Pancreas (tissue), 8 donors: ENCODE results near the gene KRTAP6-2. TPM values are rescaled to one million over a fixed set of nuclear protein-coding genes. Genes with fewer than 3 reads are reported as not detected.

Experiments
- polyA plus RNA-seq, 2 donors: library from polyadenylated mRNA; stranded (reverse); fragments of 200-250 nt; gene quantifications; one replicate each; pipeline ENCODE4 v1.2.3, GENCODE V29; 2013
- total RNA-seq, 6 donors: library from RNA; stranded (reverse); fragmentation: NEBNext Ultra II Directional in 4 of 6; extraction: Animal tissue kit (Norgen Biotek cat#: 25700) in 4 of 6; gene quantifications; one replicate each; pipeline versions ENCODE4 v1.2.1 to v1.2.4, GENCODE V29; 2021 to 2023
- donor health status: healthy with polysubstance abuse.
- donor health status: DM: no; HTN: no; CAD: no; lungs with moderate emphysema.
- donor health status: DM: no; HTN: no; CAD: no.
- donor health status: Bipolar disorder and iron deficiency.
- donor health status: DM: yes; HTN: yes; CAD: no.
- donor health status: DM: no; HTN: no; CAD: no.
- donor health status: DM: no; HTN: no; CAD: no.
- donor health status: DM: yes; HTN: yes; CAD: no.

The KRTAP6-2 gene
- total and polyA plus RNA-seq, 8 donors: not detected

Other genes starting within 250 kb of the KRTAP6-2 start
- gene KRTAP13-2, start 226.6 kb downstream of the KRTAP6-2 start, total RNA-seq: not detected
- not detected for gene KRTAP13-2, start 226.6 kb downstream of the KRTAP6-2 start, polyA plus RNA-seq
- not detected for gene KRTAP13-1, start 202.9 kb downstream of the KRTAP6-2 start, total RNA-seq
- not detected for gene KRTAP13-1, start 202.9 kb downstream of the KRTAP6-2 start, polyA plus RNA-seq
- gene KRTAP13-3, start 173.0 kb downstream of the KRTAP6-2 start, total RNA-seq: not detected
- gene KRTAP13-3, start 173.0 kb downstream of the KRTAP6-2 start, polyA plus RNA-seq: not detected
- not detected for gene KRTAP13-4, start 168.7 kb downstream of the KRTAP6-2 start, total RNA-seq
- gene KRTAP13-4, start 168.7 kb downstream of the KRTAP6-2 start, polyA plus RNA-seq: not detected
- gene KRTAP15-1, start 158.6 kb downstream of the KRTAP6-2 start, total RNA-seq: not detected
- gene KRTAP15-1, start 158.6 kb downstream of the KRTAP6-2 start, polyA plus RNA-seq: not detected
- not detected for gene KRTAP19-1, start 118.5 kb downstream of the KRTAP6-2 start, total RNA-seq
- gene KRTAP19-1, start 118.5 kb downstream of the KRTAP6-2 start, polyA plus RNA-seq: not detected
- not detected for gene KRTAP19-2, start 111.5 kb downstream of the KRTAP6-2 start, total RNA-seq
- not detected for gene KRTAP19-2, start 111.5 kb downstream of the KRTAP6-2 start, polyA plus RNA-seq
- not detected for gene KRTAP19-3, start 106.9 kb downstream of the KRTAP6-2 start, total RNA-seq
- gene KRTAP19-3, start 106.9 kb downstream of the KRTAP6-2 start, polyA plus RNA-seq: not detected
- gene KRTAP19-4, start 101.7 kb downstream of the KRTAP6-2 start, total RNA-seq: not detected
- not detected for gene KRTAP19-4, start 101.7 kb downstream of the KRTAP6-2 start, polyA plus RNA-seq
- gene KRTAP19-5, start 96.8 kb downstream of the KRTAP6-2 start, total RNA-seq: not detected
- not detected for gene KRTAP19-5, start 96.8 kb downstream of the KRTAP6-2 start, polyA plus RNA-seq
- not detected for gene KRTAP19-6, start 57.0 kb downstream of the KRTAP6-2 start, total RNA-seq
- not detected for gene KRTAP19-6, start 57.0 kb downstream of the KRTAP6-2 start, polyA plus RNA-seq
- gene KRTAP19-7, start 37.6 kb downstream of the KRTAP6-2 start, total RNA-seq: not detected
- not detected for gene KRTAP19-7, start 37.6 kb downstream of the KRTAP6-2 start, polyA plus RNA-seq
- gene KRTAP22-2, start 8.5 kb downstream of the KRTAP6-2 start, total RNA-seq: not detected
- gene KRTAP22-2, start 8.5 kb downstream of the KRTAP6-2 start, polyA plus RNA-seq: not detected
- gene KRTAP6-3, start 6.5 kb downstream of the KRTAP6-2 start, total RNA-seq: not detected
- not detected for gene KRTAP6-3, start 6.5 kb downstream of the KRTAP6-2 start, polyA plus RNA-seq
- gene KRTAP22-1, start 2.2 kb upstream of the KRTAP6-2 start, total RNA-seq: not detected
- gene KRTAP22-1, start 2.2 kb upstream of the KRTAP6-2 start, polyA plus RNA-seq: not detected
- gene KRTAP6-1, start 15.0 kb upstream of the KRTAP6-2 start, total RNA-seq: not detected
- not detected for gene KRTAP6-1, start 15.0 kb upstream of the KRTAP6-2 start, polyA plus RNA-seq
- not detected for gene KRTAP20-1, start 17.5 kb upstream of the KRTAP6-2 start, total RNA-seq
- gene KRTAP20-1, start 17.5 kb upstream of the KRTAP6-2 start, polyA plus RNA-seq: not detected
- not detected for gene KRTAP20-4, start 21.7 kb upstream of the KRTAP6-2 start, total RNA-seq
- not detected for gene KRTAP20-4, start 21.7 kb upstream of the KRTAP6-2 start, polyA plus RNA-seq
- gene KRTAP20-2, start 36.3 kb upstream of the KRTAP6-2 start, total RNA-seq: not detected
- gene KRTAP20-2, start 36.3 kb upstream of the KRTAP6-2 start, polyA plus RNA-seq: not detected
- not detected for gene KRTAP20-3, start 44.0 kb upstream of the KRTAP6-2 start, total RNA-seq
- not detected for gene KRTAP20-3, start 44.0 kb upstream of the KRTAP6-2 start, polyA plus RNA-seq
- gene KRTAP21-3, start 119.9 kb upstream of the KRTAP6-2 start, total RNA-seq: not detected
- gene KRTAP21-3, start 119.9 kb upstream of the KRTAP6-2 start, polyA plus RNA-seq: not detected
- not detected for gene KRTAP21-2, start 148.4 kb upstream of the KRTAP6-2 start, total RNA-seq
- not detected for gene KRTAP21-2, start 148.4 kb upstream of the KRTAP6-2 start, polyA plus RNA-seq
- not detected for gene KRTAP21-1, start 156.5 kb upstream of the KRTAP6-2 start, total RNA-seq
- not detected for gene KRTAP21-1, start 156.5 kb upstream of the KRTAP6-2 start, polyA plus RNA-seq
- gene KRTAP8-1, start 214.4 kb upstream of the KRTAP6-2 start, total RNA-seq: not detected
- not detected for gene KRTAP8-1, start 214.4 kb upstream of the KRTAP6-2 start, polyA plus RNA-seq
- not detected for gene KRTAP7-1, start 230.9 kb upstream of the KRTAP6-2 start, total RNA-seq
- not detected for gene KRTAP7-1, start 230.9 kb upstream of the KRTAP6-2 start, polyA plus RNA-seq